NB4 (cell line): ENCODE data around the gene IL10RA.

ENCODE experiments used
- CTCF ChIP-seq: IDR thresholded peaks from one replicate; pipeline ENCODE4 v1.5.1; 2012; ENCODE audit warnings: low read depth, low read length
- MYC ChIP-seq: IDR thresholded peaks from 2 replicates; pipeline ENCODE4 v1.6.1; 2011; ENCODE audit warnings: low read depth, low read length
- POLR2A ChIP-seq: IDR thresholded peaks from 2 replicates; pipeline ENCODE4 v1.6.1; 2011; ENCODE audit warnings: mild to moderate bottlenecking; ENCODE audit not compliant: insufficient read length; ENCODE audit errors: extremely low read depth
- TF ChIP-seq, protein P1 (sequence below): IDR thresholded peaks from 2 replicates; pipeline ENCODE4 v1.6.1; 2011; ENCODE audit warnings: low read depth, low read length

DNA sequence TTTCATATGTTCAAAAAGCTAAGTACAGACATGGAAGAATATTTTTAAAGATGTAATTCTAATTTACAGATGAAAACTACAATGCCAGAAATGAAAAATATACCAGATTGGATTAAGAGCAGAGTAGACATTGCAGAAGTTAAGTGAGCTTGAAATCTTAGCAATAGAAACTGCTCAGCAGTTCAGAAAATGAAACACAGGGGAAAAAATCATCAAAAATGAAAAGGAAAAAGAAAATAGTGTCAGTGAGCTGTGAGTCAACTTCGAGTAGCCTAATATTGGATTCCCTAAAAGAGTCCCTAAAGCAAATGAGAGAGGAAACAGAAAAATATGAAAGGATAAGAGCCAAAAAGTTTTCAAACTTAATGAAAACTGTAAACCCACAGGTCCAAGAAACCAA is 25.8 kb upstream of the IL10RA start:
- no peak for TF ChIP-seq POLR2A
- TF ChIP-seq CTCF: no peak
- TF ChIP-seq, protein P1, sequence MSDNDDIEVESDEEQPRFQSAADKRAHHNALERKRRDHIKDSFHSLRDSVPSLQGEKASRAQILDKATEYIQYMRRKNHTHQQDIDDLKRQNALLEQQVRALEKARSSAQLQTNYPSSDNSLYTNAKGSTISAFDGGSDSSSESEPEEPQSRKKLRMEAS: no peak
- TF ChIP-seq MYC: no peak
